ENCODE data around the gene KRTAP9-9.
"Not testable (repeated sequence)": the region's sequence is repeated elsewhere in the genome, so short reads cannot be mapped to it uniquely, and the experiment has no call there.

DNA sequence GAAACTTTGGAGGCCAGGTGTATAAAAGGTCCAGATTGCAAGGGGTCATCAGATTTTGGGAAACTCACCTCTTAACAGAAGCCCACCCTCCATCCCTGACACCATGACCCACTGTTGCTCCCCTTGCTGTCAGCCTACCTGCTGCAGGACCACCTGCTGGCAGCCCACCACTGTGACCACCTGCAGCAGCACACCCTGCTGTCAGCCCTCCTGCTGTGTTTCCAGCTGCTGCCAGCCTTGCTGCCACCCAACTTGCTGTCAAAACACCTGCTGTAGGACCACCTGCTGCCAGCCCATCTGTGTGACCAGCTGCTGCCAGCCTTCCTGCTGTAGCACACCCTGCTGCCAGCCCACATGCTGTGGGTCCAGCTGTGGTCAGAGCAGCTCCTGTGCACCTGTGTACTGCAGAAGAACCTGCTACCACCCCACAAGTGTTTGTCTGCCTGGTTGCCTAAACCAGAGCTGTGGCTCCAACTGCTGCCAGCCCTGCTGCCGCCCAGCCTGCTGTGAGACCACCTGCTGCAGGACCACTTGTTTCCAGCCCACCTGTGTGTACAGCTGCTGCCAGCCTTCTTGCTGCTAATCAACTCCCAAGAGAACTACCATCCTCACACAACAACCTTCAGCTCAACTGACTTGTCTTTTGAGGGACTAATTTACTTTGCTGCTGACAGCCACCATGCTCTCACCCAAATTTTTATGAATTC, 22.6 kb upstream of the KRTAP9-9 start, which contains the start of gene KRTAP9-3:
- not testable (repeated sequence) for TF ChIP-seq GATA2, GATA3 (IDR thresholded peaks at IDR 0.05; ENCODE audit: low read depth, low read length)

Measured in SH-SY5Y (cell line).